WTC11 (cell line): Measurements from ENCODE around the gene PRRC2C. TPM values are rescaled to one million over a fixed set of nuclear protein-coding genes. Genes with fewer than 3 reads are reported as not detected.

ENCODE experiments used
- ATF1 ChIP-seq: sonication (generic); formaldehyde crosslinking; IDR thresholded peaks from 2 replicates; pipeline ENCODE4 v1.8.1; 2023; ENCODE audit warnings: mild to moderate bottlenecking, moderate library complexity, missing genetic modification reagents
- ATF6 ChIP-seq: sonication (generic); formaldehyde crosslinking; IDR thresholded peaks from 2 replicates; pipeline ENCODE4 v1.8.1; 2023; ENCODE audit warnings: mild to moderate bottlenecking, missing genetic modification reagents
- CREB1 ChIP-seq: sonication (generic); formaldehyde crosslinking; IDR thresholded peaks from 2 replicates; pipeline ENCODE4 v1.8.0; 2023; ENCODE audit warnings: mild to moderate bottlenecking, missing genetic modification reagents
- E2F4 ChIP-seq: sonication (generic); formaldehyde crosslinking; IDR thresholded peaks from 2 replicates; pipeline ENCODE4 v1.8.1; 2022; ENCODE audit warnings: low read depth, mild to moderate bottlenecking, moderate library complexity, missing genetic modification reagents, borderline replicate concordance
- EMX1 ChIP-seq: fragments of 250-450 bp; sonication (Bioruptor Pico); IDR thresholded peaks from 2 replicates; pipeline ENCODE4 v1.8.0; 2021; ENCODE audit warnings: mild to moderate bottlenecking
- ERG ChIP-seq: fragments of 250-450 bp; sonication (Bioruptor Pico); IDR thresholded peaks from 2 replicates; pipeline ENCODE4 v1.8.0; 2021; ENCODE audit warnings: mild to moderate bottlenecking
- FOXK1 ChIP-seq: sonication (generic); formaldehyde crosslinking; IDR thresholded peaks from 2 replicates; pipeline ENCODE4 v1.8.0; 2022; ENCODE audit warnings: mild to moderate bottlenecking, moderate library complexity, missing genetic modification reagents
- HMGXB4 ChIP-seq: sonication (generic); formaldehyde crosslinking; IDR thresholded peaks from 2 replicates; pipeline ENCODE4 v1.8.1; 2023; ENCODE audit warnings: mild to moderate bottlenecking, moderate library complexity, missing genetic modification reagents
- MAX ChIP-seq: sonication (generic); formaldehyde crosslinking; IDR thresholded peaks from 2 replicates; pipeline ENCODE4 v1.8.0; 2022; ENCODE audit warnings: mild to moderate bottlenecking, missing genetic modification reagents
- MYBL2 ChIP-seq: sonication (generic); formaldehyde crosslinking; IDR thresholded peaks from 2 replicates; pipeline ENCODE4 v1.8.1; 2023; ENCODE audit warnings: mild to moderate bottlenecking, moderate library complexity, missing genetic modification reagents
- NR1H2 ChIP-seq: sonication (generic); formaldehyde crosslinking; IDR thresholded peaks from 2 replicates; pipeline ENCODE4 v1.9.0; 2021; ENCODE audit warnings: mild to moderate bottlenecking, moderate library complexity, missing genetic modification reagents
- SOX15 ChIP-seq: fragments of 250-450 bp; sonication (Bioruptor Pico); IDR thresholded peaks from 2 replicates; pipeline ENCODE4 v1.9.0; 2021; ENCODE audit warnings: mild to moderate bottlenecking
- TEAD4 ChIP-seq: sonication (generic); formaldehyde crosslinking; IDR thresholded peaks from 2 replicates; pipeline ENCODE4 v1.8.0; 2022; ENCODE audit warnings: mild to moderate bottlenecking, missing genetic modification reagents
- USF1 ChIP-seq: sonication (generic); formaldehyde crosslinking; IDR thresholded peaks from 2 replicates; pipeline ENCODE4 v1.8.0; 2022; ENCODE audit warnings: mild to moderate bottlenecking, missing genetic modification reagents
- USF2 ChIP-seq: sonication (generic); formaldehyde crosslinking; IDR thresholded peaks from 2 replicates; pipeline ENCODE4 v1.8.1; 2023; ENCODE audit warnings: mild to moderate bottlenecking, missing genetic modification reagents, moderate library complexity
- ZMAT4 ChIP-seq: fragments of 250-450 bp; sonication (Bioruptor Pico); IDR thresholded peaks from 2 replicates; pipeline ENCODE4 v1.9.0; 2021; ENCODE audit warnings: mild to moderate bottlenecking
- ZNF121 ChIP-seq: sonication (generic); formaldehyde crosslinking; IDR thresholded peaks from 2 replicates; pipeline ENCODE4 v1.8.0; 2023; ENCODE audit warnings: missing genetic modification reagents
- ZNF138 ChIP-seq: sonication (generic); formaldehyde crosslinking; conservative IDR thresholded peaks from 2 replicates; pipeline ENCODE4 v1.8.1; 2022; ENCODE audit warnings: mild to moderate bottlenecking, moderate library complexity, missing genetic modification reagents
- ZNF396 ChIP-seq: fragments of 250-450 bp; sonication (Bioruptor Pico); IDR thresholded peaks from 2 replicates; pipeline ENCODE4 v1.8.0; 2021; ENCODE audit warnings: mild to moderate bottlenecking, moderate library complexity, borderline replicate concordance
- total RNA-seq: library from RNA; stranded (reverse); gene quantifications from 3 replicates; pipeline ENCODE4 v1.2.3, GENCODE V29; 2021

Gene PRRC2C
- total RNA-seq, 1 experiment from 2014 or later = 236 TPM

GRCh38 chr1:171485375-171486047, at the start of gene PRRC2C (continued):
- TF ChIP-seq HMGXB4 = peak; percentile 76
- TF ChIP-seq USF2 (CRISPR knock-in tag) = peak; percentile 98
- peak; percentile 78; the same call in 1 of the 2 replicates for TF ChIP-seq MYBL2
- no peak for TF ChIP-seq SOX15 (CRISPR knock-in tag)
- no peak for TF ChIP-seq E2F4 (CRISPR knock-in tag)
- no peak for TF ChIP-seq ZNF396 (CRISPR knock-in tag)
- 0 out of 2 replicates have a peak, but pooled peaks have one; percentile 13 for TF ChIP-seq EMX1 (CRISPR knock-in tag)
- no peak for TF ChIP-seq ZNF138 (CRISPR knock-in tag)
- 0 out of 2 replicates have a peak, but pooled peaks have one; percentile 40 for TF ChIP-seq ATF1
- no peak for TF ChIP-seq ATF6 (CRISPR knock-in tag)
- TF ChIP-seq FOXK1 (CRISPR knock-in tag) = peak; percentile 67
- TF ChIP-seq NR1H2 = no peak
- no peak for TF ChIP-seq TEAD4 (CRISPR knock-in tag)
- no peak for TF ChIP-seq CREB1
- peak; percentile 98 for TF ChIP-seq USF1 (CRISPR knock-in tag)
- no peak for TF ChIP-seq ERG (CRISPR knock-in tag)
- TF ChIP-seq ZNF121 (CRISPR knock-in tag) = peak; percentile 3; the same call in 1 of the 2 replicates
- no peak for TF ChIP-seq ZMAT4 (CRISPR knock-in tag)
- TF ChIP-seq MAX (CRISPR knock-in tag) = peak; percentile 78
